Left ventricle myocardium inferior (tissue), 1 donor: Measurements from ENCODE around the gene DESI2. TPM values are rescaled to one million over a fixed set of nuclear protein-coding genes. Genes with fewer than 3 reads are reported as not detected.

Source experiments
- DNase-seq: peaks from one replicate; pipeline ENCODE4 v3.0.0-alpha.2; 2020
- H3K27ac ChIP-seq: fragments of 200-600 bp; replicated peaks from 2 replicates; pipeline ENCODE4 v1.8.0; 2021
- H3K27me3 ChIP-seq: fragments of 200-600 bp; 2 replicates; pipeline ENCODE4 v1.8.0; 2021; ENCODE audit warnings: low read depth
- H3K36me3 ChIP-seq: fragments of 200-600 bp; 2 replicates; pipeline ENCODE4 v1.8.0; 2021
- H3K4me1 ChIP-seq: fragments of 200-600 bp; 2 replicates; pipeline ENCODE4 v1.8.0; 2021
- H3K4me3 ChIP-seq: fragments of 200-600 bp; 2 replicates; pipeline ENCODE4 v1.8.0; 2021; ENCODE audit warnings: mild to moderate bottlenecking, moderate library complexity
- H3K9me3 ChIP-seq: fragments of 200-600 bp; replicated peaks from 2 replicates; pipeline ENCODE4 v1.8.0; 2021
- CTCF ChIP-seq: fragments of 200-600 bp; IDR thresholded peaks from 2 replicates; pipeline ENCODE4 v1.8.0; 2021; ENCODE audit warnings: antibody characterized with exemption, mild to moderate bottlenecking, borderline replicate concordance
- intact Hi-C: fragments of 100-400 bp; cut with micrococcal nuclease; formaldehyde crosslinking; loops from one replicate; pipeline ENCODE4 v1.11.0; 2022
- total RNA-seq: library from RNA; stranded (reverse); fragmentation: NEBNext Ultra II Directional; extraction: Animal tissue kit (Norgen Biotek cat#: 25700); gene quantifications from one replicate; pipeline ENCODE4 v1.2.1, GENCODE V29; 2021
- donor health status: DM: no; HTN: yes; CAD: no; lungs with severe emphysema.

DESI2 gene
- total RNA-seq, 1 donor from 2014 or later: 22.3 TPM

- intact Hi-C loops: no loop called here
- no peaks in the 10 kb centered on the region for H3K9me3 ChIP-seq
- no peak for DNase-seq
- H3K36me3 ChIP-seq: no peaks in the 10 kb centered on the region
- H3K4me3 ChIP-seq: no peak overlapping the region
- H3K4me1 ChIP-seq: no peaks in the 10 kb centered on the region
- H3K27me3 ChIP-seq: no peaks in the 10 kb centered on the region
- TF ChIP-seq CTCF: no peak
- no peak overlapping the region for H3K27ac ChIP-seq
These were observed 16.3 kb upstream of the DESI2 start for GRCh38 chr1:244636488-244637259.

DNA sequence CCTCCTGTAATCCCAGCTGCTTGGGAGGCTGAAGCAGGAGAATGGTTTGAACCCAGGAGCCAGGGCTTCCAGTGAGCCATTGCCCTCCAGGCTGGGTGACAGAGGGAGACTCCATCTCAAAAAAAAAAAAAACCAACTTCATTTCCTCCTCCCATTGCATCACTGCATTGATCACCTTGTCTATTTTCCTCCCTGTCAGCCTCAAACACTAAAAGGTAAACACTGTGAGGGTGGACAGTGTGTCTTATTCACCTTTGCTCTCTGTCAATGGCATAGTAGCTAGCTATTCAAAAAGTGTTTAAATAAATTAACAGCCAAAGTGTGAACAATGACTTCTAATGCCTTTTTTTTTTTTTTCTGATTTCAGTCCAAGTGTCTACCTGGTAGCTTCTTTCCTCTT, 13.4 kb upstream of the DESI2 start:
- TF ChIP-seq CTCF: no peak
- intact Hi-C loops: no loop called here

GRCh38 chr1:244640917-244641316, 12.0 kb upstream of the DESI2 start:
- Histone ChIP-seq H3K4me3 (no peak overlapping the region), H3K9me3 (no peaks in the 10 kb centered on the region), H3K36me3 (no peaks in the 10 kb centered on the region), H3K27ac (no peak overlapping the region), H3K27me3 (no peaks in the 10 kb centered on the region), H3K4me1 (no peaks in the 10 kb centered on the region)
- TF ChIP-seq CTCF: no peak
- intact Hi-C loops: no loop called here
- DNase-seq: no peak

More for the DNA sequence above, 13.4 kb upstream of the DESI2 start:
- H3K9me3 ChIP-seq: no peaks in the 10 kb centered on the region
- H3K4me1 ChIP-seq: no peaks in the 10 kb centered on the region
- H3K27me3 ChIP-seq: no peaks in the 10 kb centered on the region
- H3K4me3 ChIP-seq: no peak overlapping the region
- H3K36me3 ChIP-seq: no peaks in the 10 kb centered on the region
- DNase-seq: no peak
- no peak overlapping the region for H3K27ac ChIP-seq

DNA sequence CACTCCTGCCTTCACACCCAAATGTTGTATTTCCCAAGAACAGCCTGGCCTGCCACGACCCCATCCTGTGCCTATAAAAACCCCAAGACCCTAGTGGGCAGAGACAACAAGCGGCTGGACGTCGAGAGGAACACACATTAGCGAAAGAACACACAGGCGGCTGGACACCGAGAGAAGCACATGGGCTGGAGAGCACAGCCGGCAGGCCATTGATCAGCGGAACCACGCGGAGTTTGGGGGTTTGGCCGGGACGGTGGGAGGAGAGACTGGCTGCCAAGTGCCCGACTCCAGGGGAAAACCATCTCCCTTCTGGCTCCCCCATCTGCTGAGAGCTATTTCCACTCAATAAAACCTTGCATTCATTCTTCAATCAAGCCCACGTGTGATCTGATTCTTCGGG, 10.4 kb upstream of the DESI2 start:
- intact Hi-C loops: no loop called here
- Histone ChIP-seq H3K9me3 (no peaks in the 10 kb centered on the region), H3K27ac (no peak overlapping the region), H3K4me3 (no peak overlapping the region), H3K27me3 (no peaks in the 10 kb centered on the region), H3K4me1 (no peaks in the 10 kb centered on the region), H3K36me3 (no peaks in the 10 kb centered on the region)
- DNase-seq: no peak
- TF ChIP-seq CTCF: no peak

GRCh38 chr1:244642988-244643387, 9.9 kb upstream of the DESI2 start:
- DNase-seq: no peak
- Histone ChIP-seq H3K27me3 (no peaks in the 10 kb centered on the region), H3K9me3 (no peaks in the 10 kb centered on the region), H3K4me3 (no peak overlapping the region), H3K27ac (no peak overlapping the region), H3K36me3 (no peaks in the 10 kb centered on the region), H3K4me1 (no peaks in the 10 kb centered on the region)
- intact Hi-C loops: no loop called here
- TF ChIP-seq CTCF: no peak
